B cell (primary cell): Measurements from ENCODE around the gene S100A16. TPM values are rescaled to one million over a fixed set of nuclear protein-coding genes. Genes with fewer than 3 reads are reported as not detected.

Experiments
- ATAC-seq: fragments of 200-7000 bp; cut with Tn5 transposase; one replicate; pipeline ENCODE4 v1.10.0; 2021; ENCODE audit warnings: low read depth, mild to moderate bottlenecking, moderate number of reproducible peaks, moderate library complexity
- CTCF ChIA-PET: fragments of 350-600 bp; sonication (Branson Sonifier 250); formaldehyde crosslinking; loops from one replicate; lab custom pipeline; 2021; ENCODE audit warnings: antibody characterized with exemption, inconsistent platforms; lab: Charles Lee
- POLR2A ChIA-PET: fragments of 350-600 bp; sonication (Branson Sonifier 250); formaldehyde crosslinking; loops from one replicate; lab custom pipeline; 2021; ENCODE audit warnings: antibody characterized with exemption; lab: Charles Lee
- DNase-seq: peaks from one replicate; pipeline ENCODE4 v3.0.0; 2013
- H2AFZ ChIP-seq: 2 replicates; pipeline ENCODE4 v1.6.1; 2012; ENCODE audit warnings: mild to moderate bottlenecking, low read depth, low read length; ENCODE audit not compliant: insufficient read depth, poor library complexity, severe bottlenecking
- H3K27ac ChIP-seq, 2 donors: 1 replicate in 1 of 2; 2 replicates in 1 of 2; pipeline ENCODE4 v1.5.1; 2012 to 2013; ENCODE audit warnings: low read length in 2 of 2, mild to moderate bottlenecking in 2 of 2, moderate library complexity in 1 of 2
- H3K27me3 ChIP-seq, 4 experiments: fragments of 200-600 bp in 1 of 4; sonication (generic) in 1 of 4; replicated peaks in 1 of 4; 1 replicate in 2 of 4; 2 replicates in 2 of 4; pipeline versions ENCODE4 v1.6.1 to v1.7.0; 2013 to 2016; ENCODE audit warnings: low read length in 3 of 4, mild to moderate bottlenecking in 2 of 4, mixed read lengths in 1 of 4, moderate library complexity in 1 of 4; ENCODE audit not compliant: insufficient read depth in 4 of 4, control insufficient read depth in 3 of 4; ENCODE audit errors: control extremely low read depth in 1 of 4
- H3K36me3 ChIP-seq, 2 experiments: replicated peaks in 1 of 2; 1 replicate in 1 of 2; 2 replicates in 1 of 2; pipeline versions ENCODE4 v1.6.1 to v1.7.1; 2013; ENCODE audit warnings: low read length in 1 of 2; ENCODE audit not compliant: insufficient read depth in 2 of 2, control insufficient read depth in 1 of 2; ENCODE audit errors: control extremely low read depth in 1 of 2, extremely low read depth in 1 of 2
- H3K4me1 ChIP-seq, 2 donors: fragments of 200-600 bp in 1 of 2; sonication (generic) in 1 of 2; 1 replicate in 1 of 2; 2 replicates in 1 of 2; pipeline versions ENCODE4 v1.5.1 to v1.6.1; 2013 to 2017; ENCODE audit warnings: low read length in 2 of 2; ENCODE audit not compliant: control insufficient read depth in 2 of 2, insufficient read depth in 2 of 2
- H3K4me2 ChIP-seq: replicated peaks from 2 replicates; pipeline ENCODE3; 2012; ENCODE audit warnings: mild to moderate bottlenecking, low read depth, low read length; ENCODE audit not compliant: poor library complexity, severe bottlenecking
- H3K4me3 ChIP-seq, 5 experiments: fragments of 200-600 bp in 1 of 5; sonication (generic) in 1 of 5; 1 replicate in 3 of 5; 2 replicates in 2 of 5; pipeline versions ENCODE4 v1.5.1 to v1.7.0; 2011 to 2016; ENCODE audit warnings: low read length in 4 of 5, mild to moderate bottlenecking in 4 of 5, low read depth in 2 of 5, control low read depth in 1 of 5, moderate library complexity in 1 of 5; ENCODE audit not compliant: insufficient read depth in 1 of 5; ENCODE audit errors: control extremely low read depth in 1 of 5, extremely low read depth in 1 of 5
- H3K79me2 ChIP-seq: fragments of 200-600 bp; sonication (generic); one replicate; pipeline ENCODE4 v1.6.0; 2016; ENCODE audit warnings: low read length; ENCODE audit not compliant: control insufficient read depth, insufficient read depth
- H3K9ac ChIP-seq: fragments of 200-600 bp; sonication (generic); 2 replicates; pipeline ENCODE4 v1.6.1; 2017; ENCODE audit warnings: mild to moderate bottlenecking, low read length, moderate library complexity
- H3K9me3 ChIP-seq, 3 donors: one replicate each; pipeline versions ENCODE4 v1.6.1 to v1.7.1; 2013; ENCODE audit warnings: low read length in 2 of 3; ENCODE audit not compliant: control insufficient read depth in 2 of 3, insufficient read depth in 1 of 3; ENCODE audit errors: control extremely low read depth in 1 of 3
- H4K20me1 ChIP-seq: 2 replicates; pipeline ENCODE4 v1.6.0; 2012; ENCODE audit warnings: mild to moderate bottlenecking, low read length; ENCODE audit not compliant: insufficient read depth, control insufficient read depth, poor library complexity, severe bottlenecking
- H3K27ac Mint-ChIP-seq: one replicate; pipeline ENCODE4 v1.8.0; 2021; ENCODE audit warnings: mixed read lengths
- H3K27me3 Mint-ChIP-seq: one replicate; pipeline ENCODE4 v1.8.0; 2021; ENCODE audit warnings: mixed read lengths
- H3K4me1 Mint-ChIP-seq: one replicate; pipeline ENCODE4 v1.8.0; 2021; ENCODE audit warnings: mixed read lengths
- H3K4me3 Mint-ChIP-seq: one replicate; pipeline ENCODE4 v1.8.0; 2021; ENCODE audit warnings: mixed read lengths
- H3K9me3 Mint-ChIP-seq: one replicate; pipeline ENCODE4 v1.8.0; 2022; ENCODE audit warnings: mixed read lengths; ENCODE audit not compliant: insufficient read depth
- CTCF ChIP-seq: fragments of 200-600 bp; IDR thresholded peaks from one replicate; pipeline ENCODE4 v1.8.0; 2022; ENCODE audit warnings: antibody characterized with exemption, mild to moderate bottlenecking
- EZH2 ChIP-seq: IDR thresholded peaks from 2 replicates; pipeline ENCODE4 v1.6.1; 2012; ENCODE audit warnings: borderline replicate concordance, low read depth, mild to moderate bottlenecking, moderate library complexity, low read length; ENCODE audit not compliant: insufficient read depth, poor library complexity, severe bottlenecking
- WGBS: methylation state at CpG from one replicate; pipeline ENCODE4 v1.1.5; 2013; ENCODE audit warnings: missing lambda C conversion rate; ENCODE audit not compliant: insufficient coverage; 5-methylcytosine and 5-hydroxymethylcytosine counted together
- intact Hi-C: fragments of 100-400 bp; cut with micrococcal nuclease; formaldehyde crosslinking; loops from one replicate; pipeline ENCODE4 v1.10.0; 2022
- polyA plus RNA-seq: library from polyadenylated mRNA; depleted of rRNA; stranded (reverse); fragments of >200 nt; gene quantifications from 2 replicates; pipeline ENCODE4 v1.2.3, GENCODE V29; 2012
- total RNA-seq, 2 donors: library from RNA; stranded (reverse); fragments of 120-200 nt in 1 of 2; gene quantifications; 1 replicate in 1 of 2; 2 replicates in 1 of 2; pipeline versions ENCODE4 v1.2.3 to v1.2.4, GENCODE V29; 2013 to 2022

S100A16 gene
- total and polyA plus RNA-seq, 2 donors (not counting 1 experiment from before 2014, with no cell fraction given): not detected

DNA sequence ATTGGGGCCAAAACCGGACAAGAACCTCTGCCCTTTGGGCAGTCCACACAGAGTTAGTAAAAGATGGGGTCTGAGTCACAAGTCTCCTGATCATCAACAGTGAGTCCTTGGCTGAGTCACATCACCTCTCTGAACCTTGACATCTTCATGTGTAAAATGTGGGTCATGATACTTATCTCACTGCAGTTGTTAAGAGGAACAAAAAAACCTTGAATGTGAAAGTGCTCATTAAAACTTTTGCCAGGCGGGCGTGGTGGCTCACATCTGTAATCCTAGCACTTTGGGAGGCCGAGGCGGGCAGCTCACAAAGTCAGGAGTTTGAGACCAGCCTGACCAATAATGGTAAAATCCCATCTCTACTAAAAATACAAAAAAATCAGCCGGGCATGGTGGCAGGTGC is 15.7 kb downstream of the S100A16 start:
- Histone ChIP-seq H3K27me3 (no peaks in the 10 kb centered on the region), H3K36me3 (no peaks in the 10 kb centered on the region), H3K9ac (no peak overlapping the region), H3K4me3 (no peak overlapping the region), H3K27ac (peak overlapping the region; percentile 94 to 97), H3K79me2 (no peaks in the 10 kb centered on the region), H4K20me1 (no peaks in the 10 kb centered on the region), H3K4me2 (peak overlapping the region; percentile 26), H2AFZ (peak overlapping the region; percentile 86), H3K9me3 (no peaks in the 10 kb centered on the region), H3K4me1 (peaks cover 27 to 39% of the 10 kb centered on the region in 2 donors)
- peaks cover 37% of the 10 kb centered on the region for H3K4me1 Mint-ChIP-seq
- ChIA-PET CTCF (interaction anchor here (0.9 to 1.6 kb wide), 2 partner anchors 25 to 86 kb away, joined by 3 to 6 read pairs; no protein-coding TSS in a partner anchor), POLR2A (interaction anchor here (0.7 to 1.8 kb wide), 3 partner anchors 32 to 64 kb away, joined by 3 to 5 read pairs (median 3); partner anchors contain the start of gene CHTOP)
- DNase-seq: no peak
- WGBS: 69% methylated on average over 4 of the region's 6 CpGs
- no peaks in the 10 kb centered on the region for H3K27me3 Mint-ChIP-seq
- no peaks in the 10 kb centered on the region for H3K9me3 Mint-ChIP-seq
- intact Hi-C loops: no loop called here
- no peak for ATAC-seq
- peak overlapping the region; percentile 96 for H3K27ac Mint-ChIP-seq
- peak overlapping the region; percentile 29 for H3K4me3 Mint-ChIP-seq
- TF ChIP-seq CTCF (no peak), EZH2 (no peak)

- intact Hi-C loops: no loop called here
- no peak overlapping the region for H3K27ac ChIP-seq
- H3K9ac ChIP-seq: no peak overlapping the region
- CTCF ChIA-PET: interaction anchor here (1.1 to 1.4 kb wide), 2 partner anchors 15 to 21 kb away, joined by 3 to 5 read pairs; no protein-coding TSS in a partner anchor
- Mint-ChIP-seq H3K4me1 (peaks cover 14% of the 10 kb centered on the region), H3K27ac (no peak overlapping the region), H3K9me3 (no peaks in the 10 kb centered on the region), H3K27me3 (no peaks in the 10 kb centered on the region), H3K4me3 (no peak overlapping the region)
- no peaks in the 10 kb centered on the region for H3K79me2 ChIP-seq
- H3K36me3 ChIP-seq: no peaks in the 10 kb centered on the region
- DNase-seq (no peak), ATAC-seq (no peak)
- no peaks in the 10 kb centered on the region for H3K27me3 ChIP-seq
- H3K4me2 ChIP-seq: no peak overlapping the region
- H2AFZ ChIP-seq: no peak overlapping the region
- H3K4me1 ChIP-seq: peaks cover 9 to 11% of the 10 kb centered on the region in 2 donors
- no peaks in the 10 kb centered on the region for H4K20me1 ChIP-seq
- no peak overlapping the region for H3K4me3 ChIP-seq
- 50% methylated on average over 1 of the region's 4 CpGs for WGBS
- no peaks in the 10 kb centered on the region for H3K9me3 ChIP-seq
- POLR2A ChIA-PET: no interaction called here
- TF ChIP-seq CTCF (no peak), EZH2 (no peak)
Measured at GRCh38 chr1:153592748-153593147, 20.2 kb downstream of the S100A16 start.
